Inflammatory macrophage treated with lipopolysaccharide for 1 hour (primary cell): ENCODE results near the gene DUSP6.

ENCODE experiments used
- DNase-seq, 2 donors: peaks; one replicate each; pipeline ENCODE4 v3.0.0-alpha.2; 2020 to 2022

Gene DUSP6

DNA sequence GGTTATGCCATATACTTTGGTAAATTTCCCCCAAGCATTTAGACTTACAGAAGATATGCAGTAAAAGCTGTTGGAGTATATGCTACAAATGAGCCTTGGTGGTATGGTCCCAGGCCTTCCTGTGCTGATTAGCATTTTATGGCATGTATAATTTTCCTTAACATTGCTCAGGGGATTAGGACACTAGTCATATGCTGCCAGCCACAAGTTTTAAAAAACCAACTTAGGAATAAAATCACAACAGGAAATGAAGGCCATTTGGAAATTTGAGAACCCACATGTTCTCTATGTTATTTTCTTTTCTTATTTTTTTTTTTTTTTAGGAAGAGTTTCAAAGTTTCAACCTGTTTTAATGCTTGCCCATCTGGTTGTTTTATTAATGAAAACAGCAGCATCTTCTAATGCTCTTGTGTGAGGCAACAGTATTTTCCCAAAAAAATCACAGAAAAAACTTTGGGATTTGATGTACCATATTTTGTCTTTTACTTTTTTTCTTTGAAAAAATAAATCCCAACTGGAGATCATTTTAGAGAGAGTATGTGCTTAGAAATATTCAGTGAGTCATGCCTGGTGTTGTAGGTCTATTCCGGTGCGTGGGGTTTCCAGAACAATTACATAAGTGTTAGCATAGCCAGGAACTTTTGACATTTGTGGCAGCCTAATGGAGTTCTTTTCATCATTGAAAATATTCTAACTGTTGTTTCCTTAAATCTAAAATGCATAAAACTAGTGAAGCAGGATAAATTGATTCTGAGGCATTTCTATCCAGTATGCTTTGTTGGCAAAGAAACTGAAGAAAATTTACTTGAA lies 21.7 kb upstream of the DUSP6 start:
- DNase-seq: peak; percentile 81 to 93

DNA sequence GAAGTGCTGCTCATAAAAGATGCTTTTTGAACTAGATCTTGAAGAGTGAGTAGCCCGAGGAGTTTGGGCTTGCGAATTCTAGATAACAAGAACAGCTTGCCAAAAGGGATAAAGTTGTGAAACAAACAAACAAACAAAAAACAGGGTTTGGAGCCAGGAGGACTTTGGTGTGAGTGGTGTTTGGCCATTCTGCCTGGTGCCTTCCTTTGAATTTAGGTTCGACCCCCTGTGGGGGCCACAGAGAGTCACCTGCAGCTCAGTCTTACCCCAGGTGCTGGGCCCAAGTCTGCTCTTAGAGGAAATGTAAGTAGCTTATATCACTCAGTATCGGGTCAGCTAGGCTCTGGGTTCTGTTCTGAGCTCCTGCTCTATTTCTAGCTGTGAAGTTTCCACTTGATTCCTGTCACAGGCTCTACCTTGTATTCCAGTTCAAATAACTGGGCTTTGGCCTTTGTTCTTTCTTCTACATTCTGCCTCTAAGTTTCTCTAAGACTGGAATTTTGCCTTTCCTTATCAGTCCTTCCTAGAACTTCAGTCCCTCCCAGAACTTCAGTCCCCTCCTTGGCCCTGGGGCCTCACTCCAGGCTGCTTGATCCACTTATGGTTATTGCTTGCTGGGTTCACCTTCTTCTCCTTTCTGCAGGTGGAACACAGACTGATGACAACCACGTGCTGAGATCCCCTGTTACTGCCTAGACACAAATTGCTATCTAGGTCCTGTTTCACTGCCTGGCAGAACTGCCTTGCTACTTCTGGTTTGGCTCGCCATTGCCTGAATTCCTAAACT lies 20.5 kb upstream of the DUSP6 start:
- no peak for DNase-seq

DNA sequence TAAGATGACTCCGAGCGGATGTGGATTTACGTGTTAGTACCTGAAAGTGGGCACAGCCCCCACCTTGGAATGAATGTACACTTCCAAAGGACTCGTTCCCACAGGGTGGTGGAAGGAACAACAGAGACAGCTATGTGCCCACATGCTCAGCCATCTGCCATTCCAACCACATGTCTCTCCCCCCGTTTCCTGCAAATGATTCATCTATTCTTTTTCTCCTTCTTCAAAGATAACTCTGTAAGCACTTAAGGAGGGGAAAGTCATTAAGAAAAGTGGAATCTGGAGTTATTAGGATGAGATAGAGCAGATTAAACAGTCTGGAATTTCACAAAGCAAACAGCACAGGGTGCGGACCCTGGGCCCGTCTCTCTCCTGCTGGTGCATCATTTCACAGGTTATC lies 18.5 kb upstream of the DUSP6 start:
- DNase-seq: no peak

DNA sequence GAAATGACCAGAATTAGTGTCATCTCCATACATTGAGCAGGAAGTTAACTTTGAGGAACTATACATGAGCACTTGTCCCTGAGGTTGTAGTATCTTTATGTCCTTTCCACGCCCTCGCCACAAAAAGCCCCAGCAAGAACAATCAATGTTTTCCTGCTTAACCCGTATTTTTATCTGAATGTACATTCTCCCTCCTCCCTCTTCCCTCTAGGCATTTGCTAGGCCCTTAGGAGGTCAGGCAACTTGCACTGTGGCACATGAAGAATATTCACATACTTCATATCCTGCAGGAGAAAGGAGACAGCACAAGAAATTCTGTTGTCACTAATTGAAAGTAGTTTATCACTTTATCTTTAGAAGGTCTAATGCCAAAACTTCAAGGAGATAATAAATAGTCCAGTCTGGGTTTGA lies 18.1 kb upstream of the DUSP6 start:
- peak; percentile 56 to 58 for DNase-seq

DNA sequence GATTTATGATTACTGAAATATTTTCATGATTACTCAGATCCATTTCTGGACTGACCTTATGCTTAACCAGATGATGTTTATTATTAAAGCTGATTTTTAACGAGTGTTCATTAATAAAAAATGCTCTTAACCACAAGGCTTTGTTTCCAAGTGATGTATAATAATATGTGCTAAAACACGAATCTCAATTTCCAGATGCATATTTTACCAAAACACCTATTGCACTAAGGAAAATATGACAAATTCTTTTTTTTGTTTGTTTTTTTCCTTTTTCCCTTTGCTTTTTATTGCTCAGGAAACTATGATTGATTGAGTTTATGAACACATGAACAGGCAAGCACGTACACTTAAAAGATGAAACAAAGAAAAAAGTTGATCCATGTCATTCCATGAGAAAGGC lies 16.9 kb upstream of the DUSP6 start:
- no peak for DNase-seq

DNA sequence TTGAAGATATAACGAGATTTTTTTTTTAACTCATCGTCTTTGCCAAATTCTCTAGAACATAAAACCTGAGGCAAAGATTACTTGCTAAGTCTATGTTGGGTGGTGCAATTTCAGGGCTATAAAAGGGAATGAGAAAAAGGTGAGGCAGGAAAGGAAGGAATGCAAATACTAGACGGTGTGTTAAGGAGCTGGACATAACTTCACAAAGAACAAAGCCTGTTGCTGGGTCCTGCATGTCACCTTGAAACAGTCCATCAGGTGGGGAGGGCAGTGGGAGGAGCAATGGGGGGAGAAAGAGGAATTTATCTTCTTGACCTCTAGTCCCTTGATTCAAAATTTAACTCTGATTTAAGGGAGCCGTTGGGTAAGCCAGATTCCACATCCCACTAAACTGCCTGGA lies 16.1 kb upstream of the DUSP6 start:
- no peak for DNase-seq

DNA sequence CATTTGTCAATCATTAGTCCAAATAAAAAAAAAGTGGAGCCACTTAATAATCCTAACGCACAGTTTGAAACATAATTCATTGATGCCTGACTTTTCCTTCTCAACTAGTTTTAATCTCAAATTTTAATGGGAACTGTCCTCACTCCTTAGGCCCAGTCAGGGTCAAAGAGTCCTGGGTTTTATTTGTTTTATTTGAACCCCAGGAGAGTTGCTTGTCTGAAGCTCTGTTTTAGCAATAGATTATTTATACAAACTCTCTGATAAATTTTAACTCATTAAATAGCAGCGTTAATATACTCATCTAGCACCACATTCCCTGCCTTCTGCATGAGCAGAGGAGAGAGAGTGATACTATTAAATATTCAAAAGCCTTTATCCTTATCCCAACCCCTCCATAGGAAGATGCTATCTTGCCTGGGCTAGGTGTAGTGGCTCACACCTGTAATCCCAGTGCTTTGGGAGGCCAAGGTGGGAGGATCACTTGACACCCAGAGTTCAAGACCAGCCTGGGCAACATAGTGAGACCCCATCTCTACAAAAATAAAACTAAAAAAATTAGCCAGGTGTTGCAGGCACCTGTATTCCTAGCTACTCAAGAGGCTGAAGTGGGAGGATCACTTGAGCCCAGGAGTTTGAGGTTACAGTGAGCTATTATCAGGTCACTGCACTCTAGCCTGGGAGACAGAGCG lies 14.5 kb upstream of the DUSP6 start:
- no peak for DNase-seq

DNA sequence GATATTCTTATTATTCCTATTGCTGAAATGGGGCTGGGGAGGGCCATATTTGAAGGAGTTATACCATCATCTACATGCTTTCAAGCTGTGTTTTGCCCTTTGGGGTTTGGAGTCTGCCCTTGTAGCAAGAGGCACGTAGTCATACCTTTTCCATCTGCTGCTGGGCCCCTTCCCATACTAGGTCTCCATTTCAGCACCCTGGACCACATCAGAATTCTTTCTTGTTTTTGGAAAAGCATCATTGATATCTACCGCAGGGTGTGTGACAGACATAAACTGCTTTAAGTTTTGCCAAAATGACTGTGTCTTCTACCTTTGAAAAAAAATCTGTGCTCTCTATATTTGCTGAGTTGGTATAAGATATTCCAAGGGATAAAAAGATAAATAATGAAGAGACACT lies 12.3 kb upstream of the DUSP6 start:
- DNase-seq: no peak

DNA sequence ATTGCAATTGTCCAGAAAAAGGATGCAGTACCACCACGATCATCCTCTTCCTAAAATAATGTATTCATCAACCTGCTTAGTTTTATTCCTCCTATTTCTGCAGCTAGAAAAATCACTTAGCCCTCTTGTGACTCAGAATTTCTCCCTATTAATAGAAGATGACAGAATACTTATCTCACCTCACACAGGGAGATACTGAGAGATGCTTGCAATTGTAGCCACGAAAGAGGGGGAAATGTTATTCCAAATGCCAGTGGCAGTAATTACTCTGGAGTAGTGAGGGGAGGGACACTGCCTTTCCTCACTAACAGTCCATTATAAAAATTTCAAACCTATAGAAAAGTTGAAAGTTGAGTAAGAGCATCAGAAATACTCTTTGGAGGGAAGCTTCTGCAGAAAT lies 11.8 kb upstream of the DUSP6 start:
- DNase-seq: no peak

DNA sequence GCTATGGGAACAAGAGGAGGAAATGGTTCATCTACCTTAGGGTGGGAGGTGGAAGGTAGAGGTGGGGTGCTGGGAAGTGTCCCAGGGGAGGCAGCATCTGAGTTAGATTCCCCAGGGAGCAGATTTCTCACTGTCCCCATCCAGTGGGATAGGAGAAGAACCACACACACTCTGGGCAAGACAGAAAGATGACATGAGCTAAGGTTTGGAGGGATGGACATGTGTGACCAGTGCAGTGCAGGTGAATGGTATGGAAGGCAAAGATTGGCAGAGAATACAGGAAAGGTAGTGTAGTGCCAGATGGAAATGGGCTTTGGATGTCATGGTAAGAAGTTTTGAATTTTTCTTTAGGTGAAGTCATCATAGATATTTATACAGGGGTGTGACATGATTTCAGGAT lies 11.3 kb upstream of the DUSP6 start:
- no peak for DNase-seq

DNA sequence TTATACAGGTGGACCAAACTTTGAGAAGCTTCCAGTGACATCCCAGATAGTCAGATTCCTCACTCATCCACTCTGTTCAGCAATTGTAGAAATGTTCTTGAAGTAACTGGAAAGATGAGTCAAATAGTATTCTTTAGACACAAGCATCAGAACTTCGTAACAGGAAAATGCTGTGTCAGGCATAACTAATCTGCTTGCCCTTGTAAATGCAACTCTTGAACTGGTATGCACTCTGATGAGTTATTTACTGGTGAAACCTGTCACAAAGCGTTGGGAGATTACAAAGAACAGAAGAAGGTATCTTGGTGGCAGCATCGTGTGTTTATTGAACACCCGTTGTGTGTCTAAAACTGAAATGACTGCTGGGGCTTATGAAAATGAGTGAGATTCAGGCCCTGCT lies 10.8 kb upstream of the DUSP6 start:
- no peak for DNase-seq

DNA sequence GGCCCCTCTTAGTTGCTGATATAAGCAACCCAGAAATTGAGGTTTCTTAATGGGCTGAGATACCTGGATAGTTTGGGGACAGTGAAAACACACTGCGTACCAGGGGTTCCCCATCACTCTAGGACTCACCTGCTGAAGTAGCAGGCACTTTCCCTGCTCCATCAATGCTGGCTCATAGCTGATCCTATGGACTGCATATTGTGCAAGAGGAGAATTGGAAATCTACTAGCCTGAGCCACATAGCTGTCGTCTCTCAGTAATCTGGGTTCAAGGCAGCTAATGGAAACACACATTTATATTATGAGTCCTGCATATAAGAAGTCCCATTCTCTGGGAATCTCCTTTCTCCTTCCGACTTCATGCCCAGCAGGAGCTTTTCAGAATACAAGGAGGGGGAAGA lies 7.3 kb upstream of the DUSP6 start:
- DNase-seq: no peak

DNA sequence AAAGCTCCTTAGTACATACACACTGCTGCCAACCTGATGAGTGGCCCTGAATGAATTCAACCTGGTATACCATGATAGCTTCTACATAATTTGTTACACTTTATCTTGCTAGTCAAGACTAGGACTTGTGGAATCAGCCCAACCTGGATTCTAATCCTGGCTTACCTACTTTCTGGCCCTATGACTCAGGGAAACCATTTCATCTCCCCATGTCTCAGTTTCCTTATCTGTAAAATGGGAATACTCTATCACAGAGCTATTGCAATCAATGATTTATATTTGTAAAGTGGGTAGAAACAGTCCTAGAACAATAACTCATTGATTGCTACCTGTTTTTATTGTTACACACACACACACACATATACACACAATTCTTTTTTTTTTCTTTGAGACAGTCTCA lies 6.5 kb upstream of the DUSP6 start:
- DNase-seq: no peak

DNA sequence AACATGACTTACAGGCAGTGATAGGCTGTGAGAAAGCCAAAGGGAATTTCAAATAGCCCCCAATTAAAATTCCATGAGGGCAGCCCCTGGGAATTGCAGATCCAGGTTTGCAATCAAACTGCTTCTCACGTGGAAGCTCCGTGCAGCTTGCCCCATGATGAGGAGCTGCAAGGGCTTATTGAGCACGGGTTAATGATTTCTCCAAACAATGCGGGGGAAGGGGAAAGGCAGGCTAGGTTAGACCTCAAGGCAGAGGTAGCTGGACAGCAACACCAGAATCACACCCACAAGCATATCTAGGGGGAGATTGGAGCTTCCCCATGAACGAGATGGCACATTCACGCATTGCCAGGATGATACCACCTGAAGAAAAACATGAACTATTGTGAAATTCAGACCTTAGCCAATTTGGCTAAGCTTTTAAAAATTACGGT lies 5.0 kb upstream of the DUSP6 start:
- DNase-seq: no peak

DNA sequence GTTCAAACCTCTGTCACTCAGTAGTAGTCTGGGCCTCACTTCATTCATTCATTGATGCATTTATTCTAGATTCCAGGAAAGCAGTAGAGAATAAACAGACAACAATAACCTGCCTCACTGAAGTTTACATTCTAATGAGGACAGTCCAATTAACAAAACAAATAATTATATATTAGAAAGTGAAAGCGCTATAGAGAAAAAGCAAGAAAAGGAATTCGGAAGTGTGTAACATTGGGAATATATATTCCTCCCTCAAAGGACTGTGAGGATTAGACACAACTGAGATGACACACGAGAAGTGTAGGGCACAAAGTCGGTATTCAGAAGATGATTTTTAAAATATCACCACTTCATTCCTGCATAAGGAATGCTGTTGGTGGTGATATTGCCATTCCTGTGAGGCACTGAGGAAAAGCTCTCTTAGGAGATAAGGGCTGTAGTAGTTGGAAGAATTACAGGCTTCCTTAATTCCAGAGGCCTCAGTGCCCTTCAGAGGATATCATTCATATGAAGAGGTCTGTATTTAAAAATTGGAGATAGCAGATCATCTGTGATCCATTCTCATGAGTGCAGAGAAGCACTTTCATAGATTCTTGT lies 3.9 kb upstream of the DUSP6 start:
- DNase-seq: no peak

DNA sequence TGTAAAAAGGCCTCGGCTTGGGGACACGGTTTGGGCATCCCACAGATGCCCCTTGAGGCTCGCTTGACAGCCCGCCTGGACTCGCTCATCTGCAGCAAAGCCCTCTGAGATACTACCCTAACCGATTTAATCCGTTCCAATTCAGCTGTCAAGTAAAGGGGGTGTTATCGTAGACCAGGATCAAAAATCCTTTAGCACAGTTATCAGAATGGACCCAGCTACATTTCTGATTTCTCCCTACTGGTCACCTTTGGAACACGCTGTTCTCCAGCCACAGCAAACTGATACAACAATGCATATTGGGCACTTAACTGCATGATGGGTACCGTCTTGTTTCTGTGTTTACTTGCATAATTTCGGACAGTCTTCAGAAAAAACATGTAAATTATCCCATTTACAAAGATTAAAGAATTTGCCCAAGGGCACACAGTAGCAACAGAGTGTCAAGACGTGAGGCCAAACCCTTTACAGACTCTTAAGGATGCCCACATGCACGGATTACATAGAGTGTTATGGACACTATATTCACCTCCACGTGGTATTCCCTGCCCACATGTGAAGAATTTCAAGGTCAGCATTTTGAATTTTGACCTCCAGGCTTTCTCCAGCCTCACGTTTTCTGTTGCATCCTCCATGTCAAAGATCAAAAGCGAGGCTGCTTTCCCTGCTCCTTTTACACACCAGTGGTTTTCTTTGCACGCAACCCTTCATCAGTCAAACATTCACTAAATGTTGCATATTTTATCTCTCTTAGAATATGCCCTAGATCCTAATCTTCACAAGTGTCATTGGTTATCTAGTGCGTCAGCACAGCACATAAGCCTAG lies 3.2 kb upstream of the DUSP6 start:
- no peak for DNase-seq

DNA sequence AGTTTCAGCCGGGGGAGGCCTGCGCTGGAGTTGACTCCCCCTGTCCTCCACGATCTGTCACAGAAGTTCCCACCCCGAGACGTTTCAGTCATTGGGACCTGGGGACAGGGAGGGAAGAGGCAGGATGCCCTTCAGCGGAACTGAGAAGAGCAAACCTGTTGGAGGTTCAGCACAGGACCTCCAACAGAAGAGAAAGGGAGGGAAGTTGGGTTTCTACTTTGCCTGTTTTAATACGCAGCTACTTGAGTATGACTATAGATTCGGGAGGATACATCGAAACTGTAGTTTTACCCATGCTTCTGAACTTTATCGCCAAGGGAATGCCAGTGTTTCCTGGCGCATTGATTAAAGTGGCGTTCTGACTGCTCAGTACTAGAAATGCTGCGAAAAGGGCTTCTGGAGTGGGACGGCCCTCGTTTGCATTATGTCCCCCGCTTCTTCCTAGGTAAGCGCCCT lies 2.3 kb upstream of the DUSP6 start:
- DNase-seq: peak; percentile 30 to 41

DNA sequence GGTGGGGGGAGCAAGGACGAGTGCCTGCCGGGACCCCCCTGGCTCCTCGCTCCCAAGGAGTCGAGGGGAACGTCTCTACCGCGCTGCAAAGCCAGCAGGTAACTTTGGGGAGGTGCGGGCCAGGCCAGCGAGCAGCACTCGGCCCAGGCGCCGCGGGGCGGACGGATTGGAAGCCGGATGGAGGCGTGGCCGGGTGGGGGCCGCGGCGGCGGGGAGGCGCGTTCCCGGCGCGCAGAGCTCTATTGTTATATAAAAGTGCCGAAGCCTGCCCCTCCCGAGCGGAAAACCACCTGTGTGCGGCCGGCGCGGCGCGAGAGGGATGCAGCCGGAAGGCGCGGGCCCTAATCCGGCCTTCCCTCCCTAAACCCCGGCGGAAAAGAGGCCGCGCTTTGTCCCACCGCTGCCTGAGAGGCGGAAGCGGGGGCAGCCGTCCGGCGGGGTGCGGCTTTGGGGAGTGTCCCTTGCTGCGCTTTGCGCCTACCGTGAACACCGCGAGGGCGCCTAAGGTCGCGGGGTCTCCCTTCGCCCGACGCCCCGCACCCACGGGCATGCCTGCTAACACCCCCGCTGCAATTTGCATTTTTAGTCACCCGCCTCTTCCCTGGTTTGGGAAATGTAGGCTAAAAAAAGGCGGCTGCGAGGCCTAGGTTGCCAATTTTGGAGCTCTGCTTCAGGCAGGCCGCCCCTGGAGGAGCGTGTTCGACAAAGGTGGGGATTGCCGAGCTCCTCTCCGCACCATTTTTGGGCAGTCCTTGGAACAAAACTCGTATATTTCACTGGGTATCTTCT lies 1.7 kb upstream of the DUSP6 start:
- peak; percentile 82 to 93 for DNase-seq

DNA sequence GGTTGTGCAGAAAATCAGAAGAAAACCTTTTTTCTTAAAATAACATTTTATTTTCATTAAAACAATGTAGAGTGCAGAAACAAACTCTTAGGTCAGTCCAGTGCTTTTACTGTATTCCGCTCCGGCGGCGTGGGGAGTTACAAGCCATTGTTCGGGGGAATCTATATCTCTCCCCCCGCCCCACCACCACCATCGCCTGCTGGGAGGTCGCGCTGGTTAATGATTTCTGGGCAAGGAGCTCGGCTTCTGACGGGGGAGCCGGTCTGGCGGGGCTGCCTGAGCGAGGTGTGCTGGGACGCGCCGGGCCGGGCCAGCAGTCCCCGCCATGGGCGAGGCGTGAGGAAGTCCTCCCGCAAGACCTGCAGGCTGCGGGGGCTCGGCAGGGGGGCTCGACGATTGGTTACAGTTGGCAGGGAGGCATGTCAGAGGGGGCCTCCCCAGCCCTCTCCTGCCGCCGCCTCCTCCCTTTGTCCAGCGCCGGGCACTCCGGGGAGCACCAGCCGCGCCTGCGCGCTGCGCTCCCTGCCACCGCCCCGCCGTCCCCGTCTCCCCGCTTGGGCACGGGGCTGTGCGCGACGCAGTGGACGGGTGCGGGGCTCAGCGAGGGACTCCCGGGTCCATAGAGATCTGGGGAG lies 1.0 kb upstream of the DUSP6 start:
- peak; percentile 60 to 69 for DNase-seq

DNA sequence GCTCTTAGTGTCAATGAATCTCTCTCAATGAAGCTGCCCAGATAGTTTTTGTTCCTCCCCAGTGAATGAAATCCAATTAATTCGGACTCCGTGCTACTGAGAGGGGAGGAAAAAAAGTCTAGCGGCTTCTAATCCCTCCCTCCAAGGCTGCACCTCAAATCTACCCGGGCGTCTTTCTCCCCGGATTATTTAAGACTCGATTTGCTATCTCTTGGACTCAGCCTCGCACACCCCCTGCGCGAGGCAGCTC lies 134 bp downstream of the DUSP6 start:
- DNase-seq: no peak
